ENCODE results near the gene ROCK2.

DNA sequence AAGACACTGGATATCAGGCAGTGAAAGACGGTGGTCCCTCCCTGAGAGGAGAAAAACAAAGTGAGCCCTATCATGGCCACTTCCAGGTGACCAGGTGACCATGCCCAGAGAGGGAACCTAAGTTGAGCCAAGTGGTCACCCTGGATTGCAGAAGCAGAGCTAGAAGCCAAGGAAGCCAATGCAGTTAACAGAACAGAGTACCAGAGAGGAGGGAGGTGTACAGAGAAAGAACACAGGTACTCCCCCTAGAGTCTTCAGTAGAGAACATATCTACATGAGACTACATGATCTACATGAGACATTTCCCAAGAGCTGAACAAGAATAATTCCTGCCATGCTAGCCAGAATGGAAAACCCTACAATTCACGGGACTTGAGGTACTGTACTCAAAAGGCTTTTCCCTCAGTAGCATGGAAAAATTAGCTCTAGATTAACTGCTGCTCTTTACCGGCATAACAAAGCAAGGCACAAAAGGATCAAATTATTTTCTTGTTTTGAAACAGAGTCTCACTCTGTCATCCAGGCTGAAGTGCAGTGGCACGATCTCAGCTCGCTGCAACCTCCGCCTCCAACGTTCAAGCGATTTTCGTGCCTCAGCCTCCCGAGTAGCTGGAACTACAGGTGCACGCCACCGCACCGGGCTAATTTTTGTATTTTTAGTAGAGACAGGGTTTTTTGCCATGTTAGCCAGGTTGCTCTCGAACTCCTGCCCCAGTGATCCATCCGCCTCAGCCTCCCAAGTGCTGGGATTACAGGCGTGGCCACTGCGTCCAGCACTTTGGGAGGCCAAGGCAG is 23.5 kb downstream of the ROCK2 start:
- TF ChIP-seq, protein P1, sequence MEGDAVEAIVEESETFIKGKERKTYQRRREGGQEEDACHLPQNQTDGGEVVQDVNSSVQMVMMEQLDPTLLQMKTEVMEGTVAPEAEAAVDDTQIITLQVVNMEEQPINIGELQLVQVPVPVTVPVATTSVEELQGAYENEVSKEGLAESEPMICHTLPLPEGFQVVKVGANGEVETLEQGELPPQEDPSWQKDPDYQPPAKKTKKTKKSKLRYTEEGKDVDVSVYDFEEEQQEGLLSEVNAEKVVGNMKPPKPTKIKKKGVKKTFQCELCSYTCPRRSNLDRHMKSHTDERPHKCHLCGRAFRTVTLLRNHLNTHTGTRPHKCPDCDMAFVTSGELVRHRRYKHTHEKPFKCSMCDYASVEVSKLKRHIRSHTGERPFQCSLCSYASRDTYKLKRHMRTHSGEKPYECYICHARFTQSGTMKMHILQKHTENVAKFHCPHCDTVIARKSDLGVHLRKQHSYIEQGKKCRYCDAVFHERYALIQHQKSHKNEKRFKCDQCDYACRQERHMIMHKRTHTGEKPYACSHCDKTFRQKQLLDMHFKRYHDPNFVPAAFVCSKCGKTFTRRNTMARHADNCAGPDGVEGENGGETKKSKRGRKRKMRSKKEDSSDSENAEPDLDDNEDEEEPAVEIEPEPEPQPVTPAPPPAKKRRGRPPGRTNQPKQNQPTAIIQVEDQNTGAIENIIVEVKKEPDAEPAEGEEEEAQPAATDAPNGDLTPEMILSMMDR (IDR thresholded peaks at IDR 0.05; ENCODE audit: insufficient read depth, low read depth, low read length), result no peak
- no peak for TF ChIP-seq EZH2 (IDR thresholded peaks at IDR 0.05; ENCODE audit: insufficient read depth, low read length)
